GM18951 (cell line): ENCODE results near the gene CRLF2.
"Not testable (repeated sequence)": the region's sequence is repeated elsewhere in the genome, so short reads cannot be mapped to it uniquely, and the experiment has no call there.

Experiments used
- POLR2A ChIP-seq: IDR thresholded peaks from 4 replicates; pipeline ENCODE4 v1.6.1; 2011; ENCODE audit warnings: mild to moderate bottlenecking; ENCODE audit not compliant: insufficient read length, insufficient read depth; ENCODE audit errors: extremely low read depth
- in situ Hi-C: fragments of 300-500 bp; cut with MboI; formaldehyde crosslinking; loops from one replicate; pipeline ENCODE4 v1.12.0; 2022; ENCODE audit warnings: low sequenced_read_pairs, mixed read lengths, inconsistent platforms; ENCODE audit not compliant: unreplicated experiment

CRLF2 gene, protein sequence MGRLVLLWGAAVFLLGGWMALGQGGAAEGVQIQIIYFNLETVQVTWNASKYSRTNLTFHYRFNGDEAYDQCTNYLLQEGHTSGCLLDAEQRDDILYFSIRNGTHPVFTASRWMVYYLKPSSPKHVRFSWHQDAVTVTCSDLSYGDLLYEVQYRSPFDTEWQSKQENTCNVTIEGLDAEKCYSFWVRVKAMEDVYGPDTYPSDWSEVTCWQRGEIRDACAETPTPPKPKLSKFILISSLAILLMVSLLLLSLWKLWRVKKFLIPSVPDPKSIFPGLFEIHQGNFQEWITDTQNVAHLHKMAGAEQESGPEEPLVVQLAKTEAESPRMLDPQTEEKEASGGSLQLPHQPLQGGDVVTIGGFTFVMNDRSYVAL

DNA sequence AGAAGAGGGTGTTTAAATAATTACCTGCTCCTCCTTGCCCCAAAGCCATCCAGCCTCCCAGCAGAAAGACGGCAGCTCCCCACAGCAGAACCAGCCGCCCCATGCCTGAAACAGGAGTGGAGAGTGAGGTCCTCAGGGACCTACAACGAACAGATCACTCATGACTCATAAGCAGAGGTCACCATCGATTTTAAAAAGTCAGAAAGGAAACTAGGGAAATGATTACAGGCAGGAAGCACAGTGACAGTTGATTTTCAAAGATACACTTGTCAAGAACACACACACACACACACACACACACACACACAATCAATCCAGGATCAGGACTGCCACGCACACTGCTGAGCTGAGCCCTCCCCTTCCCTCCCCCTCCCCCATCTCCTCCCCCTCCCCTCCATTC is at the start of gene CRLF2:
TSS of gene CRLF2 (minus strand) at position 118 of the 400 bp plus-strand sequence. CDS start at position 103, 15 bp downstream.
- in situ Hi-C loops = no loop called here

DNA sequence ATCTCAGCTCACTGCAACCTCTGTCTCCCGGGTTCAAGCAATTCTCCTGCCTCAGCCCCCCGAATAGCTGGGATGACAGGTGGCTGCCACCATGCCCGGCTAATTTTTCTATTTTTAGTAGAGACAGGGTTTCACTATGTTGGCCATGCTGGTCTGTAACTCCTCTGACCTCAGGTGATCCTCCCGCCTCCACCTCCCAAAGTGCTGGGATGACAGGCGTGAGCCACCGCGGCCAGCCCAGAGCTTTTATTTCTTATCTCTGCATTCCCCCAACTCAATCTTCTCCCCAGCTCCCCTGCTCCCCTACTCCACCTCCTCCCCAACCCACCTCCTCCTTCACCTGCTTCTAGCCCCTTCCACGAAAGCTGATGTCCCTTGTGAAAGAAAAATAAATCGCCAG is 49.3 kb upstream of the CRLF2 start:
- in situ Hi-C loops = not testable (repeated sequence)

More for the DNA sequence above, at the start of gene CRLF2:
- TF ChIP-seq POLR2A = no peak

DNA sequence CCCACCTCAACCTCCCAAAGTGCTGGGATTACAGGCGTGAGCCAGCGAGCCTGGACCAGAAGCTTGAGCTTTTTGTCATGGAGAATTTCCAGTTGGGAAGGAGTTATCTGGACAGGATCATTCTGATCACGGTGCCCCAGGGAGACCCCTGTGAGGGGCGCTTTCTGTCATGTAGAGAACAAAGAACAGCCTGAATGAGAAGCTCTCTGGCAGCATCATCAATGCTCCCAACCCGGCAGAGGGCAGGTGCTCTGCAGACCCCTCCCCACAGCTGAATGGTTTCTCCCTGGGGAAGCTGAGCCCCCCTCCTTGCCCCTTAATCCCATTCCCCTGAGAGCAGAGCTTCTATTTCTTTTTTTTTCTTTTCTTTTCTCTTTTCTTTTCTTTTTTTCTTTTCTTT is 48.8 kb upstream of the CRLF2 start:
- in situ Hi-C loops = no loop called here
- no peak for TF ChIP-seq POLR2A

DNA sequence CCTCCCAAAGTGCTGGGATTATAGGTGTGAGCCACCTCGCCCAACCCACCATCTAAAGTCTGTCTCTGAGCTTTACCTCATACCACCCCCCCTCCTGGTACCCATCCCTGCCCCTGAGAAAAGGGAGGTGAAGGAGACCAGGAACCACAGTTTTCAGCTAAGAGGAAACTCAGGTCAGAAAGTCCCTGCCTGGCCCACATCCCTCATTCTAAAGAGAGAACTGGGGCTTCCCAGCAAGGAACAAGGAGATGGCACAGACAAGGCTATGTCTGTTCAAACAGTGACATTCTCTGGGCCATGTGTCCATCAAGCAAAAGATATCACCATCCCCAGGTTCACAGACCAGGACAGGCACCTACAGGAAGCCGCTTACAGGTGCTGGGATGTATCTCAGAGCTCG is 40.4 kb upstream of the CRLF2 start:
- TF ChIP-seq POLR2A = no peak
- in situ Hi-C loops = no loop called here

DNA sequence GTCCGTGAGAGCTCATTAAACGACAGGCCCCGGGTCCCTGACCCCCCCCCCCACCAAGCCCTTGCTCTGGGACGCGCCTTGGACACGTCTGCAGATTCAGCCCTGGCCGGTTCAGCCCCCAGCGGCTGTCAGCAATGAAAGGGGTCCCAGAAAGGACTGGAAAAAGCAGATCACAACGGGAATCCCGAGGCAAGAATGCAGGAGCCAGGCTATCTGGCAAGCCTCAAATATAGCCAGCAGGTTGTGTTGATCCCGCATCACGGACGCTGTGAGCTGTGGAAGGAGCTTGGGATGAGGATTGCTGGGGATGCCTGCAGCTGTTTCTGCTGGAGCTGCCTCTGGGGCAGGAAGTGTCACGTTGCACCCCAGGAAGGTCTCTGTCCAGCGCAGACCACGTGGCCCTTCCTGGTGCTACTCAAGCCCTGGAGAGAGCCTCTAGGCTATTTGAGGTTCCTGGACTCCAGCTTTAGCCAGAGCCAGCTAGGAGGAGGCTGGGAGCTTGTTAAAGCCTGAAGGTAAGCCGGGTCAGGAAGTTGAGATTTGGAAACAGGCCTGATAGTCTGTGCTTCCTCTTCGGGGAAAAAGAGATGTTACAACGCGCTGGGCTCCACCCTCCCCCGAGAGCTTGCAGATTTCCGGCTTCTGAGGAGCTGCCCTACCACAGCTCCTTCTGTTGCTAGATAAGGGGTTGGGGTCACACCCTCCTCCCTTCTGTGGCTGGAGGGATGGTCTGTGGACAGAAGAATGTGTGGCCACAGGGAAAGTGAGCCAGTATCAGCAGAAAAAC is 36.8 kb upstream of the CRLF2 start:
- in situ Hi-C loops = no loop called here
- no peak for TF ChIP-seq POLR2A

DNA sequence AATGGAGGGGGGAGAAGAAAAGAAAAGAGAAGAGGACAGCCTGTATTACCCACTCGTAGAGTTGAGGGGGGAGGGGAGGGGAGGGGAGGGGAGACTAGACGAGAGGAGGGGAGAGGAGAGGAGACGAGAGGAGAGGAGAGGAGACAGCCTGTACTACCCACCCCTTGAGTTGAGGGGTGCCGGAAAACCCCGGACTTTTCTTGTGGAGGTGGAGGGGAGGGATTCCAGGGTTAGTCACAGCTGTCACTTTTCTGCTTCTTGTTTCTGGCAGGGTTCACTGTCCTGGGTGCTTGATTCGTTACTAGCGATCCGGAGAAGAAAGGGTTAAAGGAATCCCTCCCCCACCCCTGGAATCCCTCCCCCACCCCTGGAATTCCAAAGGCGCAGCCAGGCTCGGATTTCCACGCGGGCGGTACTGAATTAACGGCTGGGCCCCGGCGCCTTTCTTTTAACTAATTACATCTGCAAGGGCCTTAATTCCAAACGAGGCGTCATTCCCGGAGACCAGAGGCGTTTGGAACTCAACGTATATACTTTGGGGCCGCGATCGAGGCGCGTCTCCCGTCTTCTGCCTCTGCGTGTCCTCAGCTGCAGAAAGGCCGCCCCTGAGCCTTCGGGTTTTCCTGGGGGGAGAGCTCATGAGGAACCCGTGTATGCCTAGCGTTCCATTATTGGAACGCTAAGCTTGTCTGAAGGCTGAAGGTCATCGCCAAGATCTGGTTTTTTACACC is 36.0 kb upstream of the CRLF2 start:
- no peak for TF ChIP-seq POLR2A
- in situ Hi-C loops = no loop called here

DNA sequence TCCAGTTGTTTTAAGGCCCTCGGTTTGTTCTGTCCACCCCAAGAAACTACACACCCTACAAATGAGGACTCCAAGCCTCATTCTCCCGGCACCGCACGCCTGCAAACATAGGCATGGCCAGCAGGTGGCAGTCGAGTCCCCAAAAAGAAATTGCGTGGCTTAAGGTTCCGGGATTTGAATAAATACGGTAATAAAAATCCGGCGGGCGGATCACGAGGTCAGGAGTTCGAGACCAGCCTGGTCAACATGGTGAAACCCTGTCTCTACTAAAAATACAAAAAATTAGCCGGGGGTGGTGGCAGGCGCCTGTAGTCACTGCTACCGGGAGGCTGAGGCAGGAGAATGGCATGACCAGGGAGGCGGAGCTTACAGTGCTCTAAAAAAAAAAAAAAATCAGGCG is 34.4 kb upstream of the CRLF2 start:
- no peak for TF ChIP-seq POLR2A

DNA sequence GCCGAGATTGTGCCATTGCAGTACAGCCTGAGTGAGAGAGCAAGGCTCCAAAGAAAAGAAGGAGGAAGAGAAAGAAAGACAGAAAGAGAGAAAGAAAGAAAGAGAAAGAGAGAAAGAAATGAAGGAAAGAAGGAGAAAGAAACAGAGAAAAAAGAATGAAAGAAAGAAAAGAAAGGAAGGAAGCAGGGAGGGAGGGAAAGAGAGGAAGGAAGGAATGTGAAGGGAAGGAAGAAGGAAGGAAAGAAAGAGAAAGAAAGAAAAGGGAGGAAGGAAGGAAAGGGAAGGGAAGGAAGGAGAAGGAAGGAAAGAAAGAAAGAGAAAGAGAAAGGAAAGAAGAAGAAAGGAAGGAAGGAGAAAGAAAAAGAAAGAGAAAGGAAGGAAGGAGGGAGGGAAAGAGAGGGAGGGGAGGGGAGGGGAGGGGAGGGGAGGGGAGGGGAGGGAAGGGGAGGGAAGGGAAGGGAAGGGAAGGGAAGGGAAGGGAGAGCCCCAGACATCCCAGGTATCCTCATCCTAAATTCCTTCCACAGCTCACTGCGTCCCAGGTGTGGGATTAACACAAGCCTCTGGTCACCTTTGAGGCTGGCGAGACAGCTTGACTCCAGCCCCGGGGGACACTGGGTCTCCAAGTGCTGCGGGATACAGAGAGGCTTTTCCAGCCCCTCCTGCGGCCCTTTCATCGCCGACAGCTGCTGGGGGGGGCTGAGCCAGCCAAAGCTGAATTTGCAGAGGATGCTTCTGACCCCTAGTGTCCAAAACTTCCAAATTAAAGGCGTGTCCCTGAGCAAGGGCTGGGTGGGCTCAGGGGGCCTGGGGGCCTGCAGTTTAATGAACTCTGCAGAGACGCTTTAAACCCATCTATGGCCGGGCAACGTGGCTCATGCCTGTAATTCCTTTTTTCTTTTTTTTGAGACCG is 32.0 kb upstream of the CRLF2 start:
- in situ Hi-C loops = no loop called here
- TF ChIP-seq POLR2A = no peak

More for the DNA sequence above, 34.4 kb upstream of the CRLF2 start:
- in situ Hi-C loops = no loop called here

DNA sequence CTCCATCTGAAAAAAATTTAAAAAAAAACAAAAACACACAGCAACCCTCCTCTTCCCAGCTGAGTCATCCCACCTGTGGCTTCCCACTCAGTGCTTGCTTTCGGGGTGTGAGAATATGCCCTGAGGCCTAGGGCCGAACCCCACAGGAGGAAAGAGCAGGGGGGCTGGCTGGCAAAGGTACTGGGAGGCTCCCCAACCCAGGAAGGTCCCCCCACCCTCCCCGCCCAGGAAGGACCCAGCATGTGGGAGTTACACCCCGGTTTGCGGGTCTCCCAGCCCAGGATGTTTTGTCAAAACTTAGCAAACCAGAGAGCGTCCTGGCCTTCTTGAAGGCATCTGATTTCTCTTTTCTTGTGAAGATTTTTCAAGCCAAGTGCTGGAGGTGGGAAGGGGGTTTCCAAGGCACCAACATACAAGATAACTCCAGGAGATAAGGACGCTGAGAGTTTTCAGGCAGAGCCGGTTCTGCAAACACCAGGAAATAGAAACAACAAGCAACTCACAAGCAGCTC is 30.5 kb upstream of the CRLF2 start:
- no peak for TF ChIP-seq POLR2A
- in situ Hi-C loops = no loop called here

DNA sequence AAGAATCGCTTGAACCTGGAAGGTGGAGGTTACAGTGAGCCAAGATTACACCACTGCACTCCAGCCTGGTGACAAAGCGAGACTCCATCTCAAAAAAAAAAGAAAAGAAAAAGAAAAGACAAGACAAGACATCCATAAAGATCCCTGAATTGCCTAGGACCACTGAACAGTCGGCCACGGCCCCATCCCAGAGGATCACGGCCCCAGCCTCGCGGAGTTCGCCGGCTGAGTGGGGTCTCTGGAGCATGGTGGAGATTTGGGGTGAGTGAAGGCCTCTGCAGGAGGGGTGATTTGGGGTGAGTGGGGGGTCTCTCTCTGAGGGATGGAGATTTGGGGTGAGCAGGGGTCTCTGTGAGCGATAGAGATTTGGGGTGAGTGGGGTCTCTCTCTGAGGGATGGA is 28.1 kb upstream of the CRLF2 start:
- in situ Hi-C loops = not testable (repeated sequence)

DNA sequence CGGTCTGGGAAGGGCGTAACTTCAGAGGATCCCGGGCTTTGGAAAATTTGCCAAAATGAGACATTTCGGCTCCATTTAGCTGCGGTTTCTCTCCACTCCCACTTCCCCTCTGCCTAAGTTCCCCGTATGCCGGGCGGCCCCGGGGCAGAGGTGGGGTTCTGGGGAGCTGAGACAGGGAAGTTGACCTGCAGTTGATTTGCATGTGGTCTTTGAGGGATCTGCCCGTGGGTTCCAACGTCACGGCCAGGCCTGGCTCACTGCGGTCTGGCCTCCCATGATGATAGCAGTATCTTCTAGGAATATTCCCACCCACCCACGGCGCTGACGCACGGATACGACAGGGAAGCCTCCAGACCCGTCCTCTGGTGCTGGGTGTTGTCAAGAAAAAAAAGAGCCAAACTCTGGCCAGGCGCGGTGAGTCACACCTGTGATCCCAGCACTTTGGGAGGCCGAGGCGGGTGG is 27.3 kb upstream of the CRLF2 start:
- in situ Hi-C loops = no loop called here
- TF ChIP-seq POLR2A = no peak

DNA sequence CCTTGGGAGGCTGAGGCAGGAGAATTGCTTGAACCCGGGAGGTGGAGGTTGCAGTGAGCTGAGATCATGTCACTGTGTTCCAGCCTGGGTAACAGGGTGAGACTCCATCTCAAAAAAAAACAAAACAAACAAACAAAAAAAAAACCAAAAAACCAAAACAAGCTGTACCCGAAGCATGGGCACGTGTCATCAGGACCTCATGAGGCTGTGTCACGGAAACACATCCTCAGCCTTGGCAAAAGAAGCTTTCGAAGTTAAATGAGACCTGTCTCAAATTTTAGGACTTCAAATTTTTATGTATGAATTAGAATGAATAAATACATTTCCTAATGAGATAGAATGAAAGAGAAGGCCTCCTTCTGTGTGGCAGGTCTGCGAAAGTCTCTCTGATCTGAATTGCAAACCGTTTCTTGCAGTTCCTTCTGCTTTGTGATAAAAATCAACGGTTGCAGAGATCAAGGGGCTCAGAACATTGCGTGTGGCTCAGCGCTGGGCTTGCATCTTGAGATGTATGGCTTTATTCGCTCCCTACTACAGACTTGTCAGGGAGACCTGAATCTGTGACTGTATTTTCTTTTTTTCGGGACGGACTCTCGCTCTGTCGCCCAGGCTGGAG is 19.5 kb upstream of the CRLF2 start:
- TF ChIP-seq POLR2A = no peak
- in situ Hi-C loops = no loop called here

DNA sequence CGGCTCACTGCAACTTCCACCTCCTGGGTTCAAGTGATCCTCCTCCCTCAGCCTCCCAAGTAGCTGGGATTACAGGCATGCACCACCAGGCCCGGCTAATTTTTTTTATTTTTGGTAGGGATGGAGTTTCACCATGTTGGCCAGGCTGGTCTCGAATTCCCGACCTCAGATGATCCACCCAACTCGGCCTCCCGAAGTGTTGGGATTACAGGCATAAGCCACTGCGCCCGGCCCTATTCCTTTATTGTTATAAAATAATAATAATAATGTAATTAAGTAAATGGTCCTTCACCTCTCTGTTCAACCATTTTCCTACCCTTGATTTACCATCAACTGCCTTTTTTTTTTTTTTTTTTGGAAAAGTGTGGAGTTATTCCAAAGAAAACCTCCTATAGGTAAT is 15.7 kb upstream of the CRLF2 start:
- in situ Hi-C loops = not testable (repeated sequence)
